CD4-positive, alpha-beta T cell (primary cell): ENCODE results near the gene PGD. TPM values are rescaled to one million over a fixed set of nuclear protein-coding genes. Genes with fewer than 3 reads are reported as not detected.

Experiments
- ATAC-seq: fragments of 200-7000 bp; cut with Tn5 transposase; one replicate; pipeline ENCODE4 v1.10.0; 2022; ENCODE audit warnings: mild to moderate bottlenecking; ENCODE audit not compliant: poor library complexity
- CTCF ChIA-PET: fragments of 350-600 bp; sonication (Branson Sonifier 250); formaldehyde crosslinking; loops from one replicate; lab custom pipeline; 2021; ENCODE audit warnings: antibody characterized with exemption, inconsistent platforms; lab: Charles Lee
- POLR2A ChIA-PET: fragments of 350-600 bp; sonication (Branson Sonifier 250); formaldehyde crosslinking; loops from one replicate; lab custom pipeline; 2021; ENCODE audit warnings: antibody characterized with exemption, inconsistent platforms; lab: Charles Lee
- DNase-seq, 14 experiments: peaks; one replicate each; pipeline ENCODE4 v3.0.0-alpha.2; 2013 to 2020; ENCODE audit warnings: mixed read lengths in 2 of 14
- H3K27ac ChIP-seq, 2 donors: one replicate each; pipeline versions ENCODE4 v1.5.1 to v1.7.0; 2013; ENCODE audit warnings: low read length in 2 of 2, low read depth in 1 of 2, mild to moderate bottlenecking in 1 of 2
- H3K27me3 ChIP-seq, 2 experiments: 1 replicate in 1 of 2; 2 replicates in 1 of 2; pipeline versions ENCODE4 v1.6.1 to v1.7.0; 2013; ENCODE audit warnings: low read length in 2 of 2, control low read depth in 1 of 2, mild to moderate bottlenecking in 1 of 2, moderate library complexity in 1 of 2; ENCODE audit not compliant: insufficient read depth in 2 of 2, control insufficient read depth in 1 of 2
- H3K36me3 ChIP-seq: one replicate; pipeline ENCODE4 v1.6.1; 2013; ENCODE audit warnings: low read length, control low read depth; ENCODE audit not compliant: insufficient read depth
- H3K4me1 ChIP-seq: one replicate; pipeline ENCODE4 v1.6.1; 2013; ENCODE audit warnings: low read length, control low read depth; ENCODE audit not compliant: insufficient read depth
- H3K4me3 ChIP-seq: one replicate; pipeline ENCODE4 v1.5.1; 2013; ENCODE audit warnings: mild to moderate bottlenecking, low read length, moderate library complexity
- H3K9me3 ChIP-seq, 2 experiments: 1 replicate in 1 of 2; 2 replicates in 1 of 2; pipeline versions ENCODE4 v1.6.1 to v1.7.0; 2013; ENCODE audit warnings: low read length in 2 of 2, mild to moderate bottlenecking in 2 of 2, control low read depth in 1 of 2, moderate library complexity in 1 of 2; ENCODE audit not compliant: control insufficient read depth in 1 of 2, insufficient read depth in 1 of 2
- H3K27ac Mint-ChIP-seq: one replicate; pipeline ENCODE4 v1.8.0; 2020; ENCODE audit warnings: mixed read lengths
- H3K27me3 Mint-ChIP-seq: one replicate; pipeline ENCODE4 v1.8.0; 2021; ENCODE audit warnings: mixed read lengths
- H3K36me3 Mint-ChIP-seq: one replicate; pipeline ENCODE4 v1.8.0; 2021; ENCODE audit warnings: low read depth, mixed read lengths
- H3K4me1 Mint-ChIP-seq: one replicate; pipeline ENCODE4 v1.8.0; 2021; ENCODE audit warnings: low read depth, mixed read lengths
- H3K4me3 Mint-ChIP-seq: one replicate; pipeline ENCODE4 v1.8.0; 2020; ENCODE audit warnings: mild to moderate bottlenecking, mixed read lengths
- H3K9me3 Mint-ChIP-seq: one replicate; pipeline ENCODE4 v1.8.0; 2020; ENCODE audit warnings: mixed read lengths
- CTCF ChIP-seq: fragments of 200-600 bp; IDR thresholded peaks from one replicate; pipeline ENCODE4 v1.8.0; 2022; ENCODE audit warnings: antibody characterized with exemption, mild to moderate bottlenecking
- intact Hi-C, 2 experiments: fragments of 100-400 bp; cut with DNase I in 1 of 2; cut with micrococcal nuclease in 1 of 2; formaldehyde crosslinking; loops; one replicate each; pipeline versions ENCODE4 v1.15.1 to v1.9.0; 2023 to 2025; cut with DNase I, micrococcal nuclease
- total RNA-seq, 174 experiments: library from RNA in 2 of 174; stranded (reverse) in 2 of 174; gene quantifications; one replicate each; pipeline ENCODE4 v1.2.3 and lab custom pipeline; 2021 to 2026

PGD gene
- total RNA-seq, 2 experiments from 2014 or later, result 16.7 to 17.4 TPM

GRCh38 chr1:10383630-10384029, 15.2 kb upstream of the PGD start:
- ChIA-PET CTCF (no interaction called here), POLR2A (no interaction called here)
- Histone ChIP-seq H3K4me3 (no peak overlapping the region), H3K4me1 (no peaks in the 10 kb centered on the region), H3K36me3 (peaks cover under 1% of the 10 kb centered on the region), H3K27ac (no peak overlapping the region), H3K27me3 (no peaks in the 10 kb centered on the region), H3K9me3 (no peaks in the 10 kb centered on the region)
- H3K4me3 Mint-ChIP-seq, result no peak overlapping the region
- intact Hi-C loops, result no loop called here
- ATAC-seq (no peak), DNase-seq (no peak)
- no peak for TF ChIP-seq CTCF
- no peak overlapping the region for H3K27ac Mint-ChIP-seq
- H3K36me3 Mint-ChIP-seq, result no peaks in the 10 kb centered on the region
- H3K27me3 Mint-ChIP-seq, result no peaks in the 10 kb centered on the region
- H3K4me1 Mint-ChIP-seq, result peaks cover 12% of the 10 kb centered on the region
- H3K9me3 Mint-ChIP-seq, result no peaks in the 10 kb centered on the region

- no peak overlapping the region for H3K4me3 Mint-ChIP-seq
- Histone ChIP-seq H3K4me3 (no peak overlapping the region), H3K27me3 (no peaks in the 10 kb centered on the region), H3K9me3 (no peaks in the 10 kb centered on the region), H3K36me3 (no peaks in the 10 kb centered on the region), H3K27ac (no peak overlapping the region), H3K4me1 (no peaks in the 10 kb centered on the region)
- no peak for TF ChIP-seq CTCF
- H3K27me3 Mint-ChIP-seq, result no peaks in the 10 kb centered on the region
- H3K9me3 Mint-ChIP-seq, result no peaks in the 10 kb centered on the region
- DNase-seq, result no peak
- ATAC-seq, result no peak
- intact Hi-C loops, result no loop called here
- H3K36me3 Mint-ChIP-seq, result no peaks in the 10 kb centered on the region
- no peak overlapping the region for H3K27ac Mint-ChIP-seq
- ChIA-PET CTCF (no interaction called here), POLR2A (no interaction called here)
- H3K4me1 Mint-ChIP-seq, result peaks cover 12% of the 10 kb centered on the region
Observed at GRCh38 chr1:10384219-10384618, 14.6 kb upstream of the PGD start.

GRCh38 chr1:10386761-10387676, 11.8 kb upstream of the PGD start:
- no peak overlapping the region for H3K27ac ChIP-seq

More at GRCh38 chr1:10386761-10387676, 11.8 kb upstream of the PGD start:
- DNase-seq (no peak), ATAC-seq (no peak)
- H3K9me3 ChIP-seq, result no peaks in the 10 kb centered on the region
- ChIA-PET POLR2A (interaction anchor here (1.6 kb wide), 1 partner anchor 11 kb away, joined by 6 read pairs; no protein-coding TSS in a partner anchor), CTCF (interaction anchor here (0.7 to 1.4 kb wide), 3 partner anchors 10 to 227 kb away, joined by 3 to 5 read pairs (median 4); no protein-coding TSS in a partner anchor)
- Mint-ChIP-seq H3K4me3 (no peak overlapping the region), H3K27ac (no peak overlapping the region), H3K9me3 (no peaks in the 10 kb centered on the region), H3K36me3 (no peaks in the 10 kb centered on the region), H3K27me3 (no peaks in the 10 kb centered on the region), H3K4me1 (peaks cover 12% of the 10 kb centered on the region)
- no peak for TF ChIP-seq CTCF
- no peaks in the 10 kb centered on the region for H3K4me1 ChIP-seq
- intact Hi-C loops, result no loop called here
- no peaks in the 10 kb centered on the region for H3K27me3 ChIP-seq
- H3K36me3 ChIP-seq, result no peaks in the 10 kb centered on the region
- H3K4me3 ChIP-seq, result no peak overlapping the region
